Effector memory CD4-positive, alpha-beta T cell (primary cell): ENCODE measurements around the gene BMPR2.
"Not testable (repeated sequence)": the region's sequence is repeated elsewhere in the genome, so short reads cannot be mapped to it uniquely, and the experiment has no call there.

Source experiments
- DNase-seq, 3 donors: peaks; one replicate each; pipeline ENCODE4 v3.0.0-alpha.2; 2020
- H3K27ac ChIP-seq: 2 replicates; pipeline ENCODE4 v1.7.0; 2013; ENCODE audit warnings: mild to moderate bottlenecking, low read length, moderate library complexity; ENCODE audit not compliant: insufficient read depth, poor library complexity, severe bottlenecking
- H3K27me3 ChIP-seq: replicated peaks from 2 replicates; pipeline ENCODE4 v1.7.0; 2013; ENCODE audit warnings: mild to moderate bottlenecking, low read length; ENCODE audit not compliant: insufficient read depth, control insufficient read depth, poor library complexity, severe bottlenecking
- H3K36me3 ChIP-seq: 2 replicates; pipeline ENCODE4 v1.7.0; 2013; ENCODE audit warnings: mild to moderate bottlenecking, low read length, moderate library complexity; ENCODE audit not compliant: control insufficient read depth, insufficient read depth
- H3K4me1 ChIP-seq: 2 replicates; pipeline ENCODE4 v1.7.0; 2013; ENCODE audit warnings: low read length, mild to moderate bottlenecking; ENCODE audit not compliant: control insufficient read depth, insufficient read depth, poor library complexity, severe bottlenecking
- H3K4me3 ChIP-seq: 2 replicates; pipeline ENCODE4 v1.7.0; 2013; ENCODE audit warnings: low read length, low read depth, mild to moderate bottlenecking; ENCODE audit not compliant: insufficient read depth, poor library complexity, severe bottlenecking
- H3K9me3 ChIP-seq: 2 replicates; pipeline ENCODE4 v1.7.0; 2013; ENCODE audit warnings: mild to moderate bottlenecking, low read length, moderate library complexity; ENCODE audit not compliant: control insufficient read depth

BMPR2 gene

GRCh38 chr2:202545931-202546330 is 169.8 kb downstream of the BMPR2 start:
- DNase-seq = no peak
- Histone ChIP-seq H3K27me3 (no peaks in the 10 kb centered on the region), H3K36me3 (no peaks in the 10 kb centered on the region)

GRCh38 chr2:202546499-202547141 is 170.5 kb downstream of the BMPR2 start:
- DNase-seq, H3K36me3 ChIP-seq, H3K4me3 ChIP-seq, H3K27ac ChIP-seq, H3K9me3 ChIP-seq, H3K27me3 ChIP-seq, H3K4me1 ChIP-seq: not testable (repeated sequence)

More at GRCh38 chr2:202545931-202546330, 169.8 kb downstream of the BMPR2 start:
- Histone ChIP-seq H3K4me3 (no peak overlapping the region), H3K4me1 (no peaks in the 10 kb centered on the region), H3K27ac (no peak overlapping the region), H3K9me3 (no peaks in the 10 kb centered on the region)

GRCh38 chr2:202548240-202548639 is 172.1 kb downstream of the BMPR2 start:
- Histone ChIP-seq H3K4me1 (no peaks in the 10 kb centered on the region), H3K27ac (no peak overlapping the region), H3K9me3 (no peaks in the 10 kb centered on the region), H3K36me3 (no peaks in the 10 kb centered on the region), H3K27me3 (no peaks in the 10 kb centered on the region), H3K4me3 (no peak overlapping the region)
- no peak for DNase-seq

- not testable (repeated sequence) for H3K4me1 ChIP-seq, DNase-seq, H3K27ac ChIP-seq, H3K9me3 ChIP-seq, H3K27me3 ChIP-seq, H3K4me3 ChIP-seq
- H3K36me3 ChIP-seq = peaks cover 10% of the 10 kb centered on the region
Measured at GRCh38 chr2:202551000-202551399, 174.9 kb downstream of the BMPR2 start.

GRCh38 chr2:202555356-202555755 is 179.2 kb downstream of the BMPR2 start:
- no peak overlapping the region for H3K27ac ChIP-seq
- H3K4me1 ChIP-seq = no peaks in the 10 kb centered on the region
- no peaks in the 10 kb centered on the region for H3K9me3 ChIP-seq
- peaks cover 10% of the 10 kb centered on the region for H3K36me3 ChIP-seq
- H3K4me3 ChIP-seq = no peak overlapping the region
- no peak for DNase-seq
- no peaks in the 10 kb centered on the region for H3K27me3 ChIP-seq

GRCh38 chr2:202560200-202560599 is 184.1 kb downstream of the BMPR2 start:
- Histone ChIP-seq H3K4me1 (no peaks in the 10 kb centered on the region), H3K36me3 (peaks cover 8% of the 10 kb centered on the region)

GRCh38 chr2:202564226-202564625 is 188.1 kb downstream of the BMPR2 start:
- no peak overlapping the region for H3K4me3 ChIP-seq
- no peaks in the 10 kb centered on the region for H3K36me3 ChIP-seq
- no peaks in the 10 kb centered on the region for H3K4me1 ChIP-seq
- DNase-seq = no peak
- H3K27ac ChIP-seq = no peak overlapping the region
- H3K27me3 ChIP-seq = no peaks in the 10 kb centered on the region
- H3K9me3 ChIP-seq = no peaks in the 10 kb centered on the region

More at GRCh38 chr2:202560200-202560599, 184.1 kb downstream of the BMPR2 start:
- Histone ChIP-seq H3K4me3 (no peak overlapping the region), H3K27me3 (no peaks in the 10 kb centered on the region), H3K9me3 (no peaks in the 10 kb centered on the region), H3K27ac (no peak overlapping the region)
- no peak for DNase-seq

- H3K36me3 ChIP-seq = no peaks in the 10 kb centered on the region
- no peaks in the 10 kb centered on the region for H3K4me1 ChIP-seq
- no peak overlapping the region for H3K4me3 ChIP-seq
- no peaks in the 10 kb centered on the region for H3K9me3 ChIP-seq
- no peak overlapping the region for H3K27ac ChIP-seq
- no peak for DNase-seq
- no peaks in the 10 kb centered on the region for H3K27me3 ChIP-seq
Measured at GRCh38 chr2:202566286-202566685, 190.2 kb downstream of the BMPR2 start.

GRCh38 chr2:202574541-202574940 is 198.4 kb downstream of the BMPR2 start:
- Histone ChIP-seq H3K27me3 (no peaks in the 10 kb centered on the region), H3K4me3 (no peak overlapping the region)
- no peak for DNase-seq

GRCh38 chr2:202575194-202575593 is 199.1 kb downstream of the BMPR2 start:
- not testable (repeated sequence) for H3K27ac ChIP-seq, H3K4me3 ChIP-seq, H3K4me1 ChIP-seq, H3K9me3 ChIP-seq, H3K36me3 ChIP-seq, DNase-seq, H3K27me3 ChIP-seq

More at GRCh38 chr2:202574541-202574940, 198.4 kb downstream of the BMPR2 start:
- Histone ChIP-seq H3K4me1 (no peaks in the 10 kb centered on the region), H3K9me3 (no peaks in the 10 kb centered on the region), H3K36me3 (no peaks in the 10 kb centered on the region), H3K27ac (no peak overlapping the region)
